K562 (cell line): Measurements from ENCODE around the gene PLSCR3. TPM values are rescaled to one million over a fixed set of nuclear protein-coding genes. Genes with fewer than 3 reads are reported as not detected.

Experiments used
- ATAC-seq: fragments of 200-7000 bp; cut with Tn5 transposase; 3 replicates; pipeline ENCODE4 v1.9.1; 2020; ENCODE audit warnings: moderate library complexity
- BruUV-seq: library from RNA; stranded (reverse); fragments of 400-500 nt; replicated peaks from 2 replicates; lab custom pipeline; 2021; lab: Mats Ljungman, UMichigan
- CTCF ChIA-PET: fragments of 300-600 bp; formaldehyde crosslinking; extraction: SDS; loops from one replicate; lab custom pipeline; 2021; ENCODE audit warnings: low intra/inter-chr PET ratio; lab: Yijun Ruan, JAX
- POLR2A ChIA-PET: fragments of 300-600, 350-650 bp; sonication (Branson Sonifier 250); formaldehyde crosslinking; extraction: SDS; loops from one replicate; lab custom pipeline; 2021; ENCODE audit warnings: antibody characterized with exemption, inconsistent platforms; lab: Yijun Ruan, JAX
- DNase-seq, 4 experiments: peaks; one replicate each; pipeline versions ENCODE4 v3.0.0 to v3.0.0-alpha.2; 2011 to 2018; ENCODE audit warnings: low spot score in 3 of 4, mixed read lengths in 3 of 4; ENCODE audit errors: extremely low read depth in 1 of 4
- FAIRE-seq: peaks from 2 replicates; lab custom pipeline; 2011; peaks lifted over from hg19 to GRCh38; lab: Jason Lieb, UNC
- H2AFZ ChIP-seq: 2 replicates; pipeline ENCODE4 v1.6.0; 2011; ENCODE audit warnings: low read depth, low read length, control low read depth, inconsistent platforms
- H3K27ac ChIP-seq: fragments of 200-600 bp; 3 replicates; pipeline ENCODE4 v1.8.0; 2011; ENCODE audit warnings: low read depth, mild to moderate bottlenecking, control low read depth, inconsistent platforms, low read length, moderate library complexity, mixed read lengths; ENCODE audit errors: extremely low read depth
- H3K27me3 ChIP-seq, 2 experiments: fragments of 300-600 bp in 1 of 2; 2 replicates in 1 of 2; 3 replicates in 1 of 2; pipeline versions ENCODE4 v1.6.0 to v1.8.0; 2011; ENCODE audit warnings: inconsistent platforms in 2 of 2, low read length in 2 of 2, mild to moderate bottlenecking in 1 of 2, mixed read lengths in 1 of 2, moderate library complexity in 1 of 2; ENCODE audit not compliant: control insufficient read depth in 2 of 2, insufficient read depth in 2 of 2
- H3K36me3 ChIP-seq: fragments of 300-600 bp; 3 replicates; pipeline ENCODE4 v1.8.0; 2011; ENCODE audit warnings: mild to moderate bottlenecking, low read length, inconsistent platforms; ENCODE audit not compliant: control insufficient read depth, insufficient read depth
- H3K4me1 ChIP-seq, 2 experiments: fragments of 200-600 bp in 1 of 2; replicated peaks in 1 of 2; 2 replicates in 1 of 2; 3 replicates in 1 of 2; pipeline versions ENCODE4 v1.5.1 to v1.8.0; 2011; ENCODE audit warnings: inconsistent platforms in 2 of 2, low read length in 2 of 2, mild to moderate bottlenecking in 1 of 2, mixed read lengths in 1 of 2, moderate library complexity in 1 of 2; ENCODE audit not compliant: control insufficient read depth in 2 of 2, insufficient read depth in 2 of 2
- H3K4me2 ChIP-seq: 2 replicates; pipeline ENCODE4 v1.6.1; 2011; ENCODE audit warnings: low read length, control low read depth, inconsistent platforms, mixed read lengths; ENCODE audit not compliant: insufficient read depth
- H3K4me3 ChIP-seq: fragments of 200-600 bp; sonication (generic), shearing (Covaris generic); 2 replicates; pipeline ENCODE4 v1.5.1; 2016; ENCODE audit warnings: control low read depth, inconsistent platforms
- H3K79me2 ChIP-seq: fragments of 200-600 bp; 3 replicates; pipeline ENCODE4 v1.8.0; 2011; ENCODE audit warnings: low read length, inconsistent platforms; ENCODE audit not compliant: control insufficient read depth, insufficient read depth
- H3K9ac ChIP-seq, 2 experiments: 2 replicates each; pipeline versions ENCODE4 v1.6.0 to v1.6.1; 2011; ENCODE audit warnings: low read depth in 2 of 2, low read length in 2 of 2, control low read depth in 1 of 2, inconsistent platforms in 1 of 2, mild to moderate bottlenecking in 1 of 2, mixed read lengths in 1 of 2; ENCODE audit not compliant: insufficient read depth in 1 of 2
- H3K9me1 ChIP-seq: one replicate; pipeline ENCODE4 v1.6.0; 2011; ENCODE audit warnings: inconsistent platforms, mild to moderate bottlenecking, low read length, moderate library complexity; ENCODE audit not compliant: control insufficient read depth, insufficient read depth
- H3K9me3 ChIP-seq: replicated peaks from 2 replicates; pipeline ENCODE4 v1.5.1; 2011; ENCODE audit warnings: low read depth, low read length, inconsistent platforms; ENCODE audit not compliant: control insufficient read depth, insufficient read depth
- H4K20me1 ChIP-seq: replicated peaks from 2 replicates; pipeline ENCODE4 v1.6.1; 2011; ENCODE audit warnings: low read length, inconsistent platforms, mixed read lengths; ENCODE audit not compliant: control insufficient read depth, insufficient read depth
- CAMTA2 ChIP-seq: fragments of 250-450 bp; sonication (Bioruptor Pico); conservative IDR thresholded peaks from 2 replicates; pipeline ENCODE4 v1.5.1; 2022
- RAD51 ChIP-seq: fragments of 450-650 bp; IDR thresholded peaks from 2 replicates; pipeline ENCODE4 v1.7.1; 2016; ENCODE audit warnings: low read depth, mild to moderate bottlenecking, borderline replicate concordance
- RBM17 ChIP-seq: fragments of 200-400 bp; formaldehyde crosslinking; IDR thresholded peaks from 2 replicates; pipeline ENCODE4 v1.6.1; 2017; ENCODE audit warnings: low read depth, mild to moderate bottlenecking, low read length, borderline replicate concordance
- RHOXF2B ChIP-seq: fragments of 250-450 bp; sonication (Bioruptor Pico); conservative IDR thresholded peaks from 2 replicates; pipeline ENCODE4 v1.5.1; 2021
- SMAD2 ChIP-seq: fragments of 150-350 bp; IDR thresholded peaks from 2 replicates; pipeline ENCODE4 v1.6.1; 2014; ENCODE audit warnings: low read depth, mild to moderate bottlenecking, low read length
- ZFX ChIP-seq: sonication (generic); formaldehyde crosslinking; IDR thresholded peaks from 2 replicates; pipeline ENCODE4 v1.8.0; 2022; ENCODE audit warnings: mild to moderate bottlenecking, missing genetic modification reagents, moderate library complexity
- WGBS: fragments of 100-300 bp; shearing (Covaris generic); methylation state at CpG from one replicate; pipeline ENCODE4 v1.1.6; 2016; ENCODE audit warnings: low coverage, mixed read lengths; ENCODE audit not compliant: insufficient coverage; ENCODE audit errors: missing lambda C conversion rate; 5-methylcytosine and 5-hydroxymethylcytosine counted together
- in situ Hi-C: fragments of 300-500 bp; cut with MboI; formaldehyde crosslinking; loops from 4 replicates; pipeline ENCODE4 v1.15.0; 2018; ENCODE audit warnings: inconsistent platforms, mixed read lengths
- intact Hi-C: fragments of 100-400 bp; cut with micrococcal nuclease; formaldehyde crosslinking; loops from 2 replicates; pipeline ENCODE4 v1.14.2; 2022
- polyA plus RNA-seq, 8 experiments: library from polyadenylated mRNA; depleted of rRNA in 4 of 8; stranded (reverse) in 5 of 8; unstranded in 3 of 8; fragments of >200 nt; fragmentation: Nextera tagmentation in 2 of 8; fragmentation: Illumina TruSeq in 1 of 8; extraction: Ambion mirVana in 2 of 8; extraction: Trizol in 1 of 8; gene quantifications; 2 replicates each; pipeline versions ENCODE4 v1.2.1 to v1.2.3, GENCODE V29; 2011 to 2014; ENCODE audit warnings: inconsistent platforms in 1 of 8, missing spikeins in 1 of 8
- total RNA-seq, 7 experiments: library from RNA; depleted of rRNA in 6 of 7; stranded (reverse); fragments of >200 nt in 6 of 7; fragmentation: Illumina TruSeq in 2 of 7; extraction: Trizol in 2 of 7; gene quantifications; 2 replicates each; pipeline versions ENCODE4 v1.2.1 to v1.2.3, GENCODE V29; 2011 to 2021; ENCODE audit warnings: low replicate concordance in 1 of 7
- TF ChIP-seq, protein P1 (sequence below), 2 experiments: fragments of 450-650 bp; IDR thresholded peaks; 2 replicates each; pipeline ENCODE4 v1.6.1; 2016
- TF ChIP-seq, protein P2 (sequence below): fragments of 250-450 bp; sonication (Bioruptor Pico); IDR thresholded peaks from 2 replicates; pipeline ENCODE4 v1.8.0; 2021; ENCODE audit warnings: mild to moderate bottlenecking, moderate library complexity
- TF ChIP-seq, protein P3 (sequence below): sonication (generic); formaldehyde crosslinking; IDR thresholded peaks from 2 replicates; pipeline ENCODE4 v1.8.1; 2023; ENCODE audit warnings: mild to moderate bottlenecking, missing genetic modification reagents

Gene PLSCR3
- total and polyA plus RNA-seq, 9 of the 15 experiments (the other 6 are each of a cell fraction or from before 2014, with no cell fraction given): 3.2 to 16.8 (median 4.5) TPM

DNA sequence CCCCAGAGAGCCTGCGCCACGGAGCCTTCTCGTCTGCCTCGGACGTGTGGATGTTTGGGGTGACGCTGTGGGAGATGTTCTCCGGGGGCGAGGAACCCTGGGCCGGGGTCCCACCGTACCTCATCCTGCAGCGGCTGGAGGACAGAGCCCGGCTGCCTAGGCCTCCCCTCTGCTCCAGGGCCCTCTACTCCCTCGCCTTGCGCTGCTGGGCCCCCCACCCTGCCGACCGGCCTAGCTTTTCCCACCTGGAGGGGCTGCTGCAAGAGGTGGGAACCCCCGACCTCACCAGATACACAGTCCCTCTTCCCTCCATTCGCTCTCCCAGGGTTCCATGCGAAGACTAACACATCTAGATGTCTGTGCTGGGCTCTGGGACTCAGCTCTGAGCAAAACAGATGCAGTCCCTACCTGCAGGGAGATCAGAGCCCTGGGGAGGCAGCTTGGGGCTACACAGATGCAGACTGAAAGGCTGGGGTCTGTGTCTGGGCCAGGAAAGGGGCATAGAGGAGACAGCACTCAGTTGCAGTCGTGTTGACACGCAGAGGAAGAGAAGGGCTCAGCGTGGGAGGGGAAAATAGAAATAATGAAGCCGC is 9.7 kb downstream of the PLSCR3 start (continued):
- no peak for TF ChIP-seq RHOXF2B (CRISPR knock-in tag)
- TF ChIP-seq RAD51: no peak
- TF ChIP-seq SMAD2: no peak
- TF ChIP-seq, protein P1, sequence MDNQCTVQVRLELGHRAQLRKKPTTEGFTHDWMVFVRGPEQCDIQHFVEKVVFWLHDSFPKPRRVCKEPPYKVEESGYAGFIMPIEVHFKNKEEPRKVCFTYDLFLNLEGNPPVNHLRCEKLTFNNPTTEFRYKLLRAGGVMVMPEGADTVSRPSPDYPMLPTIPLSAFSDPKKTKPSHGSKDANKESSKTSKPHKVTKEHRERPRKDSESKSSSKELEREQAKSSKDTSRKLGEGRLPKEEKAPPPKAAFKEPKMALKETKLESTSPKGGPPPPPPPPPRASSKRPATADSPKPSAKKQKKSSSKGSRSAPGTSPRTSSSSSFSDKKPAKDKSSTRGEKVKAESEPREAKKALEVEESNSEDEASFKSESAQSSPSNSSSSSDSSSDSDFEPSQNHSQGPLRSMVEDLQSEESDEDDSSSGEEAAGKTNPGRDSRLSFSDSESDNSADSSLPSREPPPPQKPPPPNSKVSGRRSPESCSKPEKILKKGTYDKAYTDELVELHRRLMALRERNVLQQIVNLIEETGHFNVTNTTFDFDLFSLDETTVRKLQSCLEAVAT (IDR thresholded peaks at IDR 0.05): no peak
- TF ChIP-seq, protein P2, sequence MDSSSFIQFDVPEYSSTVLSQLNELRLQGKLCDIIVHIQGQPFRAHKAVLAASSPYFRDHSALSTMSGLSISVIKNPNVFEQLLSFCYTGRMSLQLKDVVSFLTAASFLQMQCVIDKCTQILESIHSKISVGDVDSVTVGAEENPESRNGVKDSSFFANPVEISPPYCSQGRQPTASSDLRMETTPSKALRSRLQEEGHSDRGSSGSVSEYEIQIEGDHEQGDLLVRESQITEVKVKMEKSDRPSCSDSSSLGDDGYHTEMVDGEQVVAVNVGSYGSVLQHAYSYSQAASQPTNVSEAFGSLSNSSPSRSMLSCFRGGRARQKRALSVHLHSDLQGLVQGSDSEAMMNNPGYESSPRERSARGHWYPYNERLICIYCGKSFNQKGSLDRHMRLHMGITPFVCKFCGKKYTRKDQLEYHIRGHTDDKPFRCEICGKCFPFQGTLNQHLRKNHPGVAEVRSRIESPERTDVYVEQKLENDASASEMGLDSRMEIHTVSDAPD (CRISPR knock-in tag): no peak
- no peak for TF ChIP-seq RBM17
- TF ChIP-seq, all 486 proteins: peak for 0

DNA sequence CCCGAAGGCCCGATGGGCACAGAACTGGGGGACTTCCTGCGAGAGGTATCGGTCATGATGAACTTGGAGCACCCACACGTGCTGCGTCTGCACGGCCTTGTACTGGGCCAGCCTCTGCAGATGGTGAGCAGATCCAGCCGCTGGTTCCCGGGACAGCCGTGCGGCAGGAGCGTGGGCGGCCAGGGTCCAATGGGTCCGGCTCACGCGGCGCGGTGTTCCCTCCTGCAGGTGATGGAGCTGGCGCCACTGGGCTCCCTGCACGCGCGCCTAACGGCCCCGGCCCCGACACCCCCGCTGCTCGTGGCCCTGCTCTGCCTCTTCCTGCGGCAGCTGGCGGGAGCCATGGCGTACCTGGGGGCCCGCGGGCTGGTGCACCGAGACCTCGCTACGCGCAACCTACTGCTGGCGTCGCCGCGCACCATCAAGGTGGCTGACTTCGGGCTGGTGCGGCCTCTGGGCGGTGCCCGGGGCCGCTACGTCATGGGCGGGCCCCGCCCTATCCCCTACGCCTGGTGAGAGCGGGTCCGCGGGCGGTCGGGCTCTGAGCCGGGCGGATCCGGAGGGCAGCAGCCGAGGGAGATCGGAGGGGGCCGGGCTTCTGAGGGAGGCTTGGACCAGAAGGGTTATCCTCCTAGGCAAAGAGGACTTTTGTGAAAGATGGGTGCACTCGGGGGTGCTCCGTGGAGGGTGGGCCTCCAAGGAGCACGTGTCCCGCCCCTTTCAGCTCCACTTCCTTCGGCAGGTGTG is 10.4 kb downstream of the PLSCR3 start:
- Histone ChIP-seq H3K4me3 (no peak overlapping the region), H3K79me2 (no peaks in the 10 kb centered on the region; the same call in 2 of the 3 replicates), H3K4me1 (peaks cover 8 to 18% of the 10 kb centered on the region in 2 experiments; a peak in 4 of 5 replicates), H3K9me1 (no peaks in the 10 kb centered on the region), H3K9me3 (peaks cover 2% of the 10 kb centered on the region; the same call in 1 of the 2 replicates), H3K9ac (no peak overlapping the region), H4K20me1 (no peaks in the 10 kb centered on the region), H3K4me2 (no peak overlapping the region), H2AFZ (no peak overlapping the region), H3K27ac (no peak overlapping the region), H3K36me3 (peaks cover 2% of the 10 kb centered on the region; the same call in 1 of the 3 replicates), H3K27me3 (no peaks in the 10 kb centered on the region)
- intact Hi-C loops (no loop called here), in situ Hi-C loops (no loop called here)
- ChIA-PET POLR2A (no interaction called here), CTCF (no interaction called here)
- DNase-seq: no peak
- no peak for FAIRE-seq
- ATAC-seq: no peak
- WGBS: 94% methylated on average over 11 of the region's 65 CpGs
- no TSS peak for BruUV-seq
- TF ChIP-seq, protein P3, sequence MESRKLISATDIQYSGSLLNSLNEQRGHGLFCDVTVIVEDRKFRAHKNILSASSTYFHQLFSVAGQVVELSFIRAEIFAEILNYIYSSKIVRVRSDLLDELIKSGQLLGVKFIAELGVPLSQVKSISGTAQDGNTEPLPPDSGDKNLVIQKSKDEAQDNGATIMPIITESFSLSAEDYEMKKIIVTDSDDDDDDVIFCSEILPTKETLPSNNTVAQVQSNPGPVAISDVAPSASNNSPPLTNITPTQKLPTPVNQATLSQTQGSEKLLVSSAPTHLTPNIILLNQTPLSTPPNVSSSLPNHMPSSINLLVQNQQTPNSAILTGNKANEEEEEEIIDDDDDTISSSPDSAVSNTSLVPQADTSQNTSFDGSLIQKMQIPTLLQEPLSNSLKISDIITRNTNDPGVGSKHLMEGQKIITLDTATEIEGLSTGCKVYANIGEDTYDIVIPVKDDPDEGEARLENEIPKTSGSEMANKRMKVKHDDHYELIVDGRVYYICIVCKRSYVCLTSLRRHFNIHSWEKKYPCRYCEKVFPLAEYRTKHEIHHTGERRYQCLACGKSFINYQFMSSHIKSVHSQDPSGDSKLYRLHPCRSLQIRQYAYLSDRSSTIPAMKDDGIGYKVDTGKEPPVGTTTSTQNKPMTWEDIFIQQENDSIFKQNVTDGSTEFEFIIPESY: peak; percentile 65; the same call in 1 of the 2 replicates
- TF ChIP-seq ZFX (CRISPR knock-in tag): no peak
- no peak for TF ChIP-seq CAMTA2 (CRISPR knock-in tag)
